K562 (cell line): Measurements from ENCODE around the gene ILK. TPM values are rescaled to one million over a fixed set of nuclear protein-coding genes. Genes with fewer than 3 reads are reported as not detected.
A peak's percentile ranks its signal among the peaks of the same experiment; 100 is the strongest.

Source experiments
- CHD4 ChIP-seq: fragments of 200-600 bp; sonication (generic); IDR thresholded peaks from 3 replicates; pipeline ENCODE4 v1.6.1; 2012; ENCODE audit warnings: low read depth, mild to moderate bottlenecking, mixed read lengths, low read length, inconsistent platforms; ENCODE audit not compliant: insufficient read depth, insufficient replicate concordance, poor library complexity, severe bottlenecking
- HDGF ChIP-seq: fragments of 450-650 bp; IDR thresholded peaks from 2 replicates; pipeline ENCODE4 v1.6.1; 2016
- HIVEP1 ChIP-seq: fragments of 250-450 bp; sonication (Bioruptor Pico); IDR thresholded peaks from 2 replicates; pipeline ENCODE4 v1.4.0; 2020; ENCODE audit warnings: mild to moderate bottlenecking
- MCM5 ChIP-seq: fragments of 450-650 bp; IDR thresholded peaks from 2 replicates; pipeline ENCODE4 v1.6.1; 2016; ENCODE audit warnings: low read depth
- NBN ChIP-seq: fragments of 450-650 bp; IDR thresholded peaks from 2 replicates; pipeline ENCODE4 v1.6.1; 2016; ENCODE audit warnings: low read depth, mild to moderate bottlenecking
- NFRKB ChIP-seq: fragments of 450-650 bp; IDR thresholded peaks from 2 replicates; pipeline ENCODE4 v1.6.1; 2016; ENCODE audit warnings: low read depth
- POLR2AphosphoS5 ChIP-seq: IDR thresholded peaks from 2 replicates; pipeline ENCODE4 v1.6.1; 2011; ENCODE audit warnings: mild to moderate bottlenecking, low read depth, low read length, moderate library complexity; ENCODE audit not compliant: control insufficient read depth, insufficient read depth
- RHOXF2B ChIP-seq: fragments of 250-450 bp; sonication (Bioruptor Pico); conservative IDR thresholded peaks from 2 replicates; pipeline ENCODE4 v1.5.1; 2021
- TAL1 ChIP-seq: fragments of 450-650 bp; IDR thresholded peaks from 2 replicates; pipeline ENCODE4 v1.6.1; 2016; ENCODE audit warnings: mild to moderate bottlenecking
- XRCC5 ChIP-seq: fragments of 200-400 bp; formaldehyde crosslinking; IDR thresholded peaks from 2 replicates; pipeline ENCODE4 v1.6.1; 2017; ENCODE audit warnings: low read depth, mild to moderate bottlenecking, low read length
- ZFP36 ChIP-seq: fragments of 150-350 bp; IDR thresholded peaks from 2 replicates; pipeline ENCODE4 v1.6.1; 2018; ENCODE audit warnings: low read length, low read depth; ENCODE audit not compliant: partially characterized antibody
- ZNF121 ChIP-seq: sonication (generic); formaldehyde crosslinking; conservative IDR thresholded peaks from 2 replicates; pipeline ENCODE4 v1.8.0; 2022; ENCODE audit warnings: missing genetic modification reagents
- ZNF184 ChIP-seq: sonication (generic); formaldehyde crosslinking; IDR thresholded peaks from 2 replicates; pipeline ENCODE4 v1.5.0; 2020; ENCODE audit warnings: missing genetic modification reagents
- ZNF232 ChIP-seq: sonication (generic); formaldehyde crosslinking; IDR thresholded peaks from 2 replicates; pipeline ENCODE4 v1.8.0; 2022; ENCODE audit warnings: mild to moderate bottlenecking, missing genetic modification reagents
- ZNF507 ChIP-seq: conservative IDR thresholded peaks from 2 replicates; pipeline ENCODE4 v1.6.1; 2017; ENCODE audit warnings: missing genetic modification characterization, missing compliant biosample characterization
- ZNF766 ChIP-seq: fragments of 200-800 bp; sonication (Bioruptor generic); conservative IDR thresholded peaks from 2 replicates; pipeline ENCODE4 v1.6.1; 2016; ENCODE audit warnings: missing genetic modification characterization, missing compliant biosample characterization
- ZNF79 ChIP-seq: fragments of 250-450 bp; sonication (Bioruptor Pico); IDR thresholded peaks from 2 replicates; pipeline ENCODE4 v1.4.0; 2020; ENCODE audit warnings: low read depth, mild to moderate bottlenecking, moderate library complexity
- polyA plus RNA-seq, 8 experiments: library from polyadenylated mRNA; depleted of rRNA in 4 of 8; stranded (reverse) in 5 of 8; unstranded in 3 of 8; fragments of >200 nt; fragmentation: Nextera tagmentation in 2 of 8; fragmentation: Illumina TruSeq in 1 of 8; extraction: Ambion mirVana in 2 of 8; extraction: Trizol in 1 of 8; gene quantifications; 2 replicates each; pipeline versions ENCODE4 v1.2.1 to v1.2.3, GENCODE V29; 2011 to 2014; ENCODE audit warnings: inconsistent platforms in 1 of 8, missing spikeins in 1 of 8
- total RNA-seq, 7 experiments: library from RNA; depleted of rRNA in 6 of 7; stranded (reverse); fragments of >200 nt in 6 of 7; fragmentation: Illumina TruSeq in 2 of 7; extraction: Trizol in 2 of 7; gene quantifications; 2 replicates each; pipeline versions ENCODE4 v1.2.1 to v1.2.3, GENCODE V29; 2011 to 2021; ENCODE audit warnings: low replicate concordance in 1 of 7
- TF ChIP-seq, protein P1 (sequence below): fragments of 450-650 bp; IDR thresholded peaks from 2 replicates; pipeline ENCODE4 v1.6.1; 2018; ENCODE audit not compliant: partially characterized antibody
- TF ChIP-seq, protein P2 (sequence below): fragments of 450-650 bp; formaldehyde crosslinking; conservative IDR thresholded peaks from 2 replicates; pipeline ENCODE4 v1.4.0; 2022; ENCODE audit warnings: mild to moderate bottlenecking, missing genetic modification characterization
- TF ChIP-seq, protein P3 (sequence below): fragments of 450-650 bp; formaldehyde crosslinking; IDR thresholded peaks from 2 replicates; pipeline ENCODE4 v1.4.0; 2020; ENCODE audit warnings: mild to moderate bottlenecking, mixed read lengths
- TF ChIP-seq, protein P4 (sequence below): fragments of 250-450 bp; sonication (Bioruptor Pico); IDR thresholded peaks from 2 replicates; pipeline ENCODE4 v1.8.0; 2022; ENCODE audit warnings: inconsistent platforms

ILK gene
- total and polyA plus RNA-seq, 9 of the 15 experiments (the other 6 are each of a cell fraction or from before 2014, with no cell fraction given), result 43.3 to 95.9 (median 58.9) TPM

DNA sequence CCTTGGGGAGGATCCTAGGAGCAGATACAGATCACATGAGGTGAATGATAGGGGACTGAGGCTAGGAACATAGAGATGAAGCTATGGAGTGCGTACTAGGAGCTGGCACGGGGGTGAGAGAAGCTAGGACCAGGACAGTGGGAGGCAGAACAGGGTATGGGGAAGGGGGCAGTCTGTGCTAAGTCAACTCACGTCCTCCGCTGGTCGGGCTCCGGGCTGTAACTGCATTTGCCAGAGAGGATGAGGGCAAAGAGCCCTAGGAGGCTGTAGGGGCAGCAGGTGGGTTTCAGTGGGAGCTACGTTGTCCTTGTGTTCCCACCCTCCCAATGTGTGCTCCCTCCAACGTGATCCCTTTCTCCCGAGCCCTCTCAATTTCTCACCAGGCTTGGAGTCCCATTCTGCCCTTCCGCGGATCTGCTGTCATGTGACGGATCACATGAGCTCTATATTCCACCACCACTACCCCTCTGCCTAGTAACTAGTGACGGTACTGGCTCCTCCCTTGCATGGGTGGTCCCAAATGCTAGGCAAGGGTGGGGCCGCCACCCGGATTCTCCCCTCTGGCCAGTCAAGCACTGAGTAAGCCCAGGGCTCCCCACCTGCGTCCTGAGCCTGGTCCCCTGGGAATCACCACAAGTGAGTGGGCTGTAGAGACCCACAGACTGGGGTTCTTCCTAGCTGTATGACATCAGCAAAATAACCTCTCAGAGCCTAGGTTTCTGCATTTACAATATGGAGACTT lies 15.6 kb downstream of the ILK start, which contains the start of gene TPP1 (continued):
- TF ChIP-seq ZNF184 (no peak), POLR2AphosphoS5 (peak; percentile 32; the same call in 1 of the 2 replicates), RHOXF2B (CRISPR knock-in tag) (no peak), CHD4 (no peak), ZNF766 (no peak), ZNF79 (CRISPR knock-in tag) (no peak), HDGF (no peak), ZNF232 (no peak), ZNF507 (no peak), NBN (peak; percentile 47; the same call in 1 of the 2 replicates), ZFP36 (no peak), HIVEP1 (CRISPR knock-in tag) (no peak), XRCC5 (no peak), ZNF121 (CRISPR knock-in tag) (no peak), TAL1 (no peak), NFRKB (no peak), MCM5 (no peak)
- TF ChIP-seq, protein P1, sequence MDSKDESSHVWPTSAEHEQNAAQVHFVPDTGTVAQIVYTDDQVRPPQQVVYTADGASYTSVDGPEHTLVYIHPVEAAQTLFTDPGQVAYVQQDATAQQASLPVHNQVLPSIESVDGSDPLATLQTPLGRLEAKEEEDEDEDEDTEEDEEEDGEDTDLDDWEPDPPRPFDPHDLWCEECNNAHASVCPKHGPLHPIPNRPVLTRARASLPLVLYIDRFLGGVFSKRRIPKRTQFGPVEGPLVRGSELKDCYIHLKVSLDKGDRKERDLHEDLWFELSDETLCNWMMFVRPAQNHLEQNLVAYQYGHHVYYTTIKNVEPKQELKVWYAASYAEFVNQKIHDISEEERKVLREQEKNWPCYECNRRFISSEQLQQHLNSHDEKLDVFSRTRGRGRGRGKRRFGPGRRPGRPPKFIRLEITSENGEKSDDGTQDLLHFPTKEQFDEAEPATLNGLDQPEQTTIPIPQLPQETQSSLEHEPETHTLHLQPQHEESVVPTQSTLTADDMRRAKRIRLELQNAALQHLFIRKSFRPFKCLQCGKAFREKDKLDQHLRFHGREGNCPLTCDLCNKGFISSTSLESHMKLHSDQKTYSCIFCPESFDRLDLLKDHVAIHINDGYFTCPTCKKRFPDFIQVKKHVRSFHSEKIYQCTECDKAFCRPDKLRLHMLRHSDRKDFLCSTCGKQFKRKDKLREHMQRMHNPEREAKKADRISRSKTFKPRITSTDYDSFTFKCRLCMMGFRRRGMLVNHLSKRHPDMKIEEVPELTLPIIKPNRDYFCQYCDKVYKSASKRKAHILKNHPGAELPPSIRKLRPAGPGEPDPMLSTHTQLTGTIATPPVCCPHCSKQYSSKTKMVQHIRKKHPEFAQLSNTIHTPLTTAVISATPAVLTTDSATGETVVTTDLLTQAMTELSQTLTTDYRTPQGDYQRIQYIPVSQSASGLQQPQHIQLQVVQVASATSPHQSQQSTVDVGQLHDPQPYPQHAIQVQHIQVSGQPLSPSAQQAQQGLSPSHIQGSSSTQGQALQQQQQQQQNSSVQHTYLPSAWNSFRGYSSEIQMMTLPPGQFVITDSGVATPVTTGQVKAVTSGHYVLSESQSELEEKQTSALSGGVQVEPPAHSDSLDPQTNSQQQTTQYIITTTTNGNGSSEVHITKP, result peak; percentile 86
- TF ChIP-seq, protein P2, sequence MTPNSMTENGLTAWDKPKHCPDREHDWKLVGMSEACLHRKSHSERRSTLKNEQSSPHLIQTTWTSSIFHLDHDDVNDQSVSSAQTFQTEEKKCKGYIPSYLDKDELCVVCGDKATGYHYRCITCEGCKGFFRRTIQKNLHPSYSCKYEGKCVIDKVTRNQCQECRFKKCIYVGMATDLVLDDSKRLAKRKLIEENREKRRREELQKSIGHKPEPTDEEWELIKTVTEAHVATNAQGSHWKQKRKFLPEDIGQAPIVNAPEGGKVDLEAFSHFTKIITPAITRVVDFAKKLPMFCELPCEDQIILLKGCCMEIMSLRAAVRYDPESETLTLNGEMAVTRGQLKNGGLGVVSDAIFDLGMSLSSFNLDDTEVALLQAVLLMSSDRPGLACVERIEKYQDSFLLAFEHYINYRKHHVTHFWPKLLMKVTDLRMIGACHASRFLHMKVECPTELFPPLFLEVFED (CRISPR knock-in tag), result no peak
- TF ChIP-seq, protein P3, sequence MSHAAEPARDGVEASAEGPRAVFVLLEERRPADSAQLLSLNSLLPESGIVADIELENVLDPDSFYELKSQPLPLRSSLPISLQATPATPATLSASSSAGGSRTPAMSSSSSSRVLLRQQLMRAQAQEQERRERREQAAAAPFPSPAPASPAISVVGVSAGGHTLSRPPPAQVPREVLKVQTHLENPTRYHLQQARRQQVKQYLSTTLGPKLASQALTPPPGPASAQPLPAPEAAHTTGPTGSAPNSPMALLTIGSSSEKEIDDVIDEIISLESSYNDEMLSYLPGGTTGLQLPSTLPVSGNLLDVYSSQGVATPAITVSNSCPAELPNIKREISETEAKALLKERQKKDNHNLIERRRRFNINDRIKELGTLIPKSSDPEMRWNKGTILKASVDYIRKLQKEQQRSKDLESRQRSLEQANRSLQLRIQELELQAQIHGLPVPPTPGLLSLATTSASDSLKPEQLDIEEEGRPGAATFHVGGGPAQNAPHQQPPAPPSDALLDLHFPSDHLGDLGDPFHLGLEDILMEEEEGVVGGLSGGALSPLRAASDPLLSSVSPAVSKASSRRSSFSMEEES (CRISPR knock-in tag), result peak; percentile 95
- TF ChIP-seq, protein P4, sequence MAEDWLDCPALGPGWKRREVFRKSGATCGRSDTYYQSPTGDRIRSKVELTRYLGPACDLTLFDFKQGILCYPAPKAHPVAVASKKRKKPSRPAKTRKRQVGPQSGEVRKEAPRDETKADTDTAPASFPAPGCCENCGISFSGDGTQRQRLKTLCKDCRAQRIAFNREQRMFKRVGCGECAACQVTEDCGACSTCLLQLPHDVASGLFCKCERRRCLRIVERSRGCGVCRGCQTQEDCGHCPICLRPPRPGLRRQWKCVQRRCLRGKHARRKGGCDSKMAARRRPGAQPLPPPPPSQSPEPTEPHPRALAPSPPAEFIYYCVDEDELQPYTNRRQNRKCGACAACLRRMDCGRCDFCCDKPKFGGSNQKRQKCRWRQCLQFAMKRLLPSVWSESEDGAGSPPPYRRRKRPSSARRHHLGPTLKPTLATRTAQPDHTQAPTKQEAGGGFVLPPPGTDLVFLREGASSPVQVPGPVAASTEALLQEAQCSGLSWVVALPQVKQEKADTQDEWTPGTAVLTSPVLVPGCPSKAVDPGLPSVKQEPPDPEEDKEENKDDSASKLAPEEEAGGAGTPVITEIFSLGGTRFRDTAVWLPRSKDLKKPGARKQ (CRISPR knock-in tag), result no peak
